Breast epithelium (tissue), 3 donors: ENCODE measurements around the gene PPP1R36.

Experiments used
- POLR2A ChIP-seq: fragments of 450-650 bp; IDR thresholded peaks from one replicate; pipeline ENCODE4 v1.6.1; 2016; ENCODE audit warnings: antibody characterized with exemption, mild to moderate bottlenecking, moderate library complexity
- POLR2AphosphoS5 ChIP-seq, 3 donors: sonication (generic); formaldehyde crosslinking; IDR thresholded peaks; one replicate each; pipeline ENCODE4 v1.6.1; 2017; ENCODE audit warnings: antibody characterized with exemption in 3 of 3
- TF ChIP-seq, protein P1 (sequence below), 3 donors: fragments of 450-650 bp; IDR thresholded peaks; one replicate each; pipeline ENCODE4 v1.5.1; 2016 to 2017; ENCODE audit warnings: antibody characterized with exemption in 3 of 3, mild to moderate bottlenecking in 3 of 3, moderate library complexity in 3 of 3

DNA sequence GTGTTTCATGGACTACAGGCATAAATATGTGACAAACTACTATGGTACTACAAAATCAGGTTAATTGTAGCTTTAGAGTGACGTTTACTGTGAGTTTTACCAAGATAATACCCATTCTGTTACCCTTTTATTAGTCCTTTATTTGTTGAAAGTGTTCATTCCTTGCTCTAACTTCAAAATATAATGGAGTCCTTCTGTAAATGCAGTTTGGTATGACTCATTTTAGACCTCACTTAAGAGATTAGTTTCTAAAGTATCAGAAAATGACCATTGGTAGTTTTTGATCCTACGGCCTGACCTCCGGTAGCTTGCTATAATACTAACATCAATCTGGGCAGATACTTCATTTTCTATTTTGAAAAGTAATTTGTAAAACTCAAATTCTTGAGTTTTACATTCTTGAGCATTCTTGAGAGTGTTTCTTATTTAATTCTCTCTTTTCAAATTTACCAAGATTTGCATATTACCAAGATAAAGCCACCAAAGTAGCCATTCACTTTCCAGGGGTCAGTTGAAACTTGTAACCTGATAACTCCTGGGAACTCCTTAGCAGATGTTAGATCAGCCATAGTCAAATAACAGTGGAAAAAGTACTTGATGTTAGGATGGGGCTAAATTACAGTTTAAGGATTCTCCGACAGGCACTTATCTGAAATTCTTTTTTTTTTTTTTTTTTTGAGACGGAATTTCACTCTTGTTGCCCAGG is 5.0 kb upstream of the PPP1R36 start:
- no peak for TF ChIP-seq POLR2A
- TF ChIP-seq, protein P1, sequence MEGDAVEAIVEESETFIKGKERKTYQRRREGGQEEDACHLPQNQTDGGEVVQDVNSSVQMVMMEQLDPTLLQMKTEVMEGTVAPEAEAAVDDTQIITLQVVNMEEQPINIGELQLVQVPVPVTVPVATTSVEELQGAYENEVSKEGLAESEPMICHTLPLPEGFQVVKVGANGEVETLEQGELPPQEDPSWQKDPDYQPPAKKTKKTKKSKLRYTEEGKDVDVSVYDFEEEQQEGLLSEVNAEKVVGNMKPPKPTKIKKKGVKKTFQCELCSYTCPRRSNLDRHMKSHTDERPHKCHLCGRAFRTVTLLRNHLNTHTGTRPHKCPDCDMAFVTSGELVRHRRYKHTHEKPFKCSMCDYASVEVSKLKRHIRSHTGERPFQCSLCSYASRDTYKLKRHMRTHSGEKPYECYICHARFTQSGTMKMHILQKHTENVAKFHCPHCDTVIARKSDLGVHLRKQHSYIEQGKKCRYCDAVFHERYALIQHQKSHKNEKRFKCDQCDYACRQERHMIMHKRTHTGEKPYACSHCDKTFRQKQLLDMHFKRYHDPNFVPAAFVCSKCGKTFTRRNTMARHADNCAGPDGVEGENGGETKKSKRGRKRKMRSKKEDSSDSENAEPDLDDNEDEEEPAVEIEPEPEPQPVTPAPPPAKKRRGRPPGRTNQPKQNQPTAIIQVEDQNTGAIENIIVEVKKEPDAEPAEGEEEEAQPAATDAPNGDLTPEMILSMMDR (IDR thresholded peaks at IDR 0.05) = no peak
- TF ChIP-seq POLR2AphosphoS5 (IDR thresholded peaks at IDR 0.05) = no peak
